ENCODE results near the gene CRHR2.

DNA sequence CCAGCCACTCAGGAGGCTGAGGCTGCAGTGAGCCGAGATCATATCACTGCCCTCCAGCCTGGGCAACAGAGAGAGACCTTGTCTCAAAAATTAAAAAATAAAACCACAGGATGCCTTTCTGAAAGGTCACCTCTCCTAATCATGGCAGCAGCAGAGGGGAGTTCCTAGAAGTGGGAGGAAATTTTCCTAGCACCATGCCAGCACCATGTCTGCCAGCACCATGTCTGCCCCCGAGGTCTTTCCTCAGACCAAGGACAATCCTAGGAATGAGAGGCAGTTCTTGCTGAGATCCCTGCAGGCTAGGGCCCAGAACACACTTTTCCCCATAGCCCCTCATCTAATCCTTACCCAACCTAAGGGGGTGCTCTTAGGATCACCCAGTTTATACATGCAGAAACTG, 47.4 kb upstream of the CRHR2 start:
- TF ChIP-seq, protein P1, sequence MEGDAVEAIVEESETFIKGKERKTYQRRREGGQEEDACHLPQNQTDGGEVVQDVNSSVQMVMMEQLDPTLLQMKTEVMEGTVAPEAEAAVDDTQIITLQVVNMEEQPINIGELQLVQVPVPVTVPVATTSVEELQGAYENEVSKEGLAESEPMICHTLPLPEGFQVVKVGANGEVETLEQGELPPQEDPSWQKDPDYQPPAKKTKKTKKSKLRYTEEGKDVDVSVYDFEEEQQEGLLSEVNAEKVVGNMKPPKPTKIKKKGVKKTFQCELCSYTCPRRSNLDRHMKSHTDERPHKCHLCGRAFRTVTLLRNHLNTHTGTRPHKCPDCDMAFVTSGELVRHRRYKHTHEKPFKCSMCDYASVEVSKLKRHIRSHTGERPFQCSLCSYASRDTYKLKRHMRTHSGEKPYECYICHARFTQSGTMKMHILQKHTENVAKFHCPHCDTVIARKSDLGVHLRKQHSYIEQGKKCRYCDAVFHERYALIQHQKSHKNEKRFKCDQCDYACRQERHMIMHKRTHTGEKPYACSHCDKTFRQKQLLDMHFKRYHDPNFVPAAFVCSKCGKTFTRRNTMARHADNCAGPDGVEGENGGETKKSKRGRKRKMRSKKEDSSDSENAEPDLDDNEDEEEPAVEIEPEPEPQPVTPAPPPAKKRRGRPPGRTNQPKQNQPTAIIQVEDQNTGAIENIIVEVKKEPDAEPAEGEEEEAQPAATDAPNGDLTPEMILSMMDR (IDR thresholded peaks at IDR 0.05): no peak
- TF ChIP-seq POLR2AphosphoS5 (IDR thresholded peaks at IDR 0.05) (no peak), POLR2A (IDR thresholded peaks at IDR 0.05) (no peak)

All from sigmoid colon (tissue), 4 donors.